GM12891 (cell line): ENCODE data around the gene ERICH3.

Experiments
- POLR2A ChIP-seq: IDR thresholded peaks from 2 replicates; pipeline ENCODE4 v1.6.1; 2011; ENCODE audit warnings: low read depth, low read length, control low read depth
- POLR2AphosphoS5 ChIP-seq: IDR thresholded peaks from 2 replicates; pipeline ENCODE4 v1.6.1; 2011; ENCODE audit warnings: low read depth, low read length, control low read depth
- POU2F2 ChIP-seq: IDR thresholded peaks from 2 replicates; pipeline ENCODE4 v1.6.1; 2011; ENCODE audit warnings: low read depth, mild to moderate bottlenecking, control low read depth, low read length, moderate library complexity
- SPI1 ChIP-seq: IDR thresholded peaks from 2 replicates; pipeline ENCODE4 v1.6.1; 2011; ENCODE audit warnings: low read depth, low read length, control low read depth
- TAF1 ChIP-seq: IDR thresholded peaks from 2 replicates; pipeline ENCODE4 v1.6.1; 2011; ENCODE audit warnings: low read depth, low read length, control low read depth

GRCh38 chr1:74683656-74684055, 10.1 kb upstream of the ERICH3 start:
- TF ChIP-seq POLR2AphosphoS5: no peak
- no peak for TF ChIP-seq POLR2A
- no peak for TF ChIP-seq TAF1
- no peak for TF ChIP-seq POU2F2
- no peak for TF ChIP-seq SPI1
